Activated B cell treated with CpG ODN at 0.5 μM for 24 hours (primary cell): Measurements from ENCODE around the gene CTDP1. TPM values are rescaled to one million over a fixed set of nuclear protein-coding genes. Genes with fewer than 3 reads are reported as not detected.
"Not testable (repeated sequence)": the region's sequence is repeated elsewhere in the genome, so short reads cannot be mapped to it uniquely, and the experiment has no call there.

Source experiments
- ATAC-seq: fragments of 200-7000 bp; cut with Tn5 transposase; one replicate; pipeline ENCODE4 v1.10.0; 2021; ENCODE audit warnings: low read depth, mild to moderate bottlenecking, moderate library complexity
- CTCF ChIA-PET: fragments of 350-600 bp; sonication (Branson Sonifier 250); formaldehyde crosslinking; loops from one replicate; lab custom pipeline; 2021; ENCODE audit warnings: antibody characterized with exemption; lab: Charles Lee
- POLR2A ChIA-PET: fragments of 350-600 bp; sonication (Branson Sonifier 250); formaldehyde crosslinking; loops from one replicate; lab custom pipeline; 2021; ENCODE audit warnings: antibody characterized with exemption; lab: Charles Lee
- DNase-seq: peaks from one replicate; pipeline ENCODE4 v3.0.0; 2022
- H3K27ac Mint-ChIP-seq: one replicate; pipeline ENCODE4 v1.8.0; 2020; ENCODE audit warnings: mixed read lengths
- H3K27me3 Mint-ChIP-seq: one replicate; pipeline ENCODE4 v1.8.0; 2021; ENCODE audit warnings: mixed read lengths
- H3K36me3 Mint-ChIP-seq: one replicate; pipeline ENCODE4 v1.8.0; 2021; ENCODE audit warnings: low read depth, mixed read lengths
- H3K4me1 Mint-ChIP-seq: one replicate; pipeline ENCODE4 v1.8.0; 2021; ENCODE audit warnings: mixed read lengths
- H3K4me3 Mint-ChIP-seq: one replicate; pipeline ENCODE4 v1.8.0; 2020; ENCODE audit warnings: mild to moderate bottlenecking, mixed read lengths
- H3K9me3 Mint-ChIP-seq: one replicate; pipeline ENCODE4 v1.8.0; 2020; ENCODE audit warnings: mixed read lengths
- intact Hi-C: fragments of 100-400 bp; cut with micrococcal nuclease; formaldehyde crosslinking; loops from one replicate; pipeline ENCODE4 v1.15.1; 2024
- total RNA-seq: library from RNA; stranded (reverse); gene quantifications from 2 replicates; pipeline ENCODE4 v1.2.3, GENCODE V29; 2022
- TF ChIP-seq, protein P1 (sequence below): fragments of 200-600 bp; IDR thresholded peaks from one replicate; pipeline ENCODE4 v1.8.0; 2022; ENCODE audit warnings: antibody characterized with exemption, mild to moderate bottlenecking

CTDP1 gene
- total RNA-seq, 1 donor from 2014 or later = 33.8 TPM

GRCh38 chr18:79692056-79692455 is 12.5 kb downstream of the CTDP1 start:
- Mint-ChIP-seq H3K4me3 (no peak overlapping the region), H3K36me3 (peaks cover 19% of the 10 kb centered on the region), H3K27me3 (no peaks in the 10 kb centered on the region), H3K27ac (no peak overlapping the region), H3K4me1 (peaks cover 5% of the 10 kb centered on the region), H3K9me3 (no peaks in the 10 kb centered on the region)
- ChIA-PET CTCF (no interaction called here), POLR2A (no interaction called here)
- ATAC-seq = no peak
- intact Hi-C loops = no loop called here
- TF ChIP-seq, protein P1, sequence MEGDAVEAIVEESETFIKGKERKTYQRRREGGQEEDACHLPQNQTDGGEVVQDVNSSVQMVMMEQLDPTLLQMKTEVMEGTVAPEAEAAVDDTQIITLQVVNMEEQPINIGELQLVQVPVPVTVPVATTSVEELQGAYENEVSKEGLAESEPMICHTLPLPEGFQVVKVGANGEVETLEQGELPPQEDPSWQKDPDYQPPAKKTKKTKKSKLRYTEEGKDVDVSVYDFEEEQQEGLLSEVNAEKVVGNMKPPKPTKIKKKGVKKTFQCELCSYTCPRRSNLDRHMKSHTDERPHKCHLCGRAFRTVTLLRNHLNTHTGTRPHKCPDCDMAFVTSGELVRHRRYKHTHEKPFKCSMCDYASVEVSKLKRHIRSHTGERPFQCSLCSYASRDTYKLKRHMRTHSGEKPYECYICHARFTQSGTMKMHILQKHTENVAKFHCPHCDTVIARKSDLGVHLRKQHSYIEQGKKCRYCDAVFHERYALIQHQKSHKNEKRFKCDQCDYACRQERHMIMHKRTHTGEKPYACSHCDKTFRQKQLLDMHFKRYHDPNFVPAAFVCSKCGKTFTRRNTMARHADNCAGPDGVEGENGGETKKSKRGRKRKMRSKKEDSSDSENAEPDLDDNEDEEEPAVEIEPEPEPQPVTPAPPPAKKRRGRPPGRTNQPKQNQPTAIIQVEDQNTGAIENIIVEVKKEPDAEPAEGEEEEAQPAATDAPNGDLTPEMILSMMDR = no peak
- DNase-seq = no peak

GRCh38 chr18:79692886-79693285 is 13.3 kb downstream of the CTDP1 start:
- Mint-ChIP-seq H3K27ac (no peak overlapping the region), H3K27me3 (no peaks in the 10 kb centered on the region), H3K36me3 (peaks cover 28% of the 10 kb centered on the region), H3K4me3 (no peak overlapping the region), H3K9me3 (no peaks in the 10 kb centered on the region), H3K4me1 (peaks cover 5% of the 10 kb centered on the region)
- TF ChIP-seq, protein P1 = no peak
- ChIA-PET POLR2A (no interaction called here), CTCF (no interaction called here)
- intact Hi-C loops = no loop called here
- DNase-seq = no peak
- no peak for ATAC-seq

DNA sequence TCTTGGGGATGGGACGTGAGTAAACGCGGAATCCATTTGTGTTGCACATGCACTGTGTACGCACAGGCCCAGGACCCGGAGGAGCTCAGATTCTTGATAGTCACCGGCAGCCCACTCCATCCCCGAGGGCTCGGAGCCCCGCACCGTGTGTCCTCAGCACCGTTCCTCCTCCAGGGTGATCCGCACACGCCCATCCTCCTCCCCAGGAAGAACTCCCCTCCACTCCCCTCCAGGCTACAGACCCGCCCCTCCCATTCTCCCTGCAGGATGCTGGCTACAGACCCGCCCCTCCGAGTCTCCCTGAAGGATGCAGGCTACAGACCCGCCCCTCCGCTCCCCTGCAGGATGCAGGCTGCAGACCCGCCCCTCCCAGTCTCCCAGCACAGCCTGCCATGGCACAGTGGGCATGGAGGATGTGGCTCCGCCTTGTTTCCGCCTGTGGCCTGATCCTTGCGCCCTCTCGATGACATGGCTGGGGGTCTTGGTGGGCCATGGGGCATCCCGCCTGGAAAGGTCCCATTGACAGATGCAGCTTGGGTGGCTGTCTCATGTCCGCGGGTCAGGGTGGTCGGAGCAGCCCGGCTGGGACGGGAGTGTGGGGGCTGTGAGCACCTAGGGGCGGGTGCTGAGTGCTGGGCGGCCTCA is 14.1 kb downstream of the CTDP1 start:
- Mint-ChIP-seq H3K27ac (no peak overlapping the region), H3K4me1 (peaks cover 5% of the 10 kb centered on the region), H3K27me3 (no peaks in the 10 kb centered on the region), H3K36me3 (peaks cover 36% of the 10 kb centered on the region), H3K9me3 (no peaks in the 10 kb centered on the region), H3K4me3 (no peak overlapping the region)
- POLR2A ChIA-PET = no interaction called here
- TF ChIP-seq, protein P1 = no peak
- no peak for ATAC-seq
- intact Hi-C loops = no loop called here
- CTCF ChIA-PET = no interaction called here
- DNase-seq = no peak

- ATAC-seq, H3K4me1 Mint-ChIP-seq, CTCF ChIA-PET, intact Hi-C loops, H3K9me3 Mint-ChIP-seq, POLR2A ChIA-PET, H3K27me3 Mint-ChIP-seq, H3K4me3 Mint-ChIP-seq, H3K27ac Mint-ChIP-seq, DNase-seq: not testable (repeated sequence)
- H3K36me3 Mint-ChIP-seq = peaks cover 42% of the 10 kb centered on the region
These were observed 14.7 kb downstream of the CTDP1 start for GRCh38 chr18:79694206-79694894.

DNA sequence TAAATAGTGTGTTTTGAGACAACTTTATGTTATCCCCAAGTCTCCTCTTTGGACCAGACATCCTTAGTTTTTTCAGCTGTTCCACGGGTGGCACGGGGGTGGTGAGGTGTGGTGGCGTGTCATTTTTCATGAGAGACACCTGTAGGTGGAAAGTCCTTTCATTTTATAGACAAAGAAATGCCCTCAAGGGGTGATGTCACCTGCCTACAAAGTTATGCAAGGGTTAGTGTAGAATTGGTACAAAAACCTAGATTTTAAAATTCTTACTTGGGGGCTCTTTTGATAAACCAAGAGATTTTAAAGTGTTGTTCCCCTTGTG is 15.3 kb downstream of the CTDP1 start:
- Mint-ChIP-seq H3K27me3 (no peaks in the 10 kb centered on the region), H3K36me3 (peaks cover 47% of the 10 kb centered on the region)

More for the DNA sequence above, 15.3 kb downstream of the CTDP1 start:
- CTCF ChIA-PET = no interaction called here
- intact Hi-C loops = no loop called here
- Mint-ChIP-seq H3K4me3 (no peak overlapping the region), H3K4me1 (peaks cover 5% of the 10 kb centered on the region), H3K9me3 (no peaks in the 10 kb centered on the region), H3K27ac (no peak overlapping the region)
- no peak for ATAC-seq
- POLR2A ChIA-PET = no interaction called here
- TF ChIP-seq, protein P1 = no peak
- DNase-seq = no peak
